GM23338 (cell line): ENCODE results near the gene SIGLEC12. TPM values are rescaled to one million over a fixed set of nuclear protein-coding genes. Genes with fewer than 3 reads are reported as not detected.

Source experiments
- ATAC-seq: fragments of 200-7000 bp; cut with Tn5 transposase; 3 replicates; pipeline ENCODE4 v1.9.1; 2020
- DNase-seq: peaks from one replicate; pipeline ENCODE4 v3.0.0-alpha.2; 2015; ENCODE audit warnings: low spot score
- H2AFZ ChIP-seq: fragments of 200-600 bp; sonication (generic); 2 replicates; pipeline ENCODE4 v1.8.0; 2016; ENCODE audit warnings: antibody characterized with exemption, mild to moderate bottlenecking, moderate library complexity
- H3F3A ChIP-seq: fragments of 200-600 bp; sonication (generic); replicated peaks from 2 replicates; pipeline ENCODE4 v1.8.0; 2017; ENCODE audit warnings: antibody characterized with exemption, mixed run types, low read depth
- H3K27ac ChIP-seq: fragments of 200-600 bp; sonication (generic); 2 replicates; pipeline ENCODE4 v1.6.1; 2016; ENCODE audit warnings: low read depth
- H3K27me3 ChIP-seq: fragments of 200-600 bp; sonication (generic); 2 replicates; pipeline ENCODE4 v1.8.0; 2016; ENCODE audit warnings: mild to moderate bottlenecking, mixed run types, moderate library complexity; ENCODE audit not compliant: insufficient read depth
- H3K36me3 ChIP-seq: fragments of 200-600 bp; sonication (generic); 2 replicates; pipeline ENCODE4 v1.8.0; 2016; ENCODE audit warnings: mild to moderate bottlenecking; ENCODE audit not compliant: insufficient read depth
- H3K4me1 ChIP-seq: fragments of 200-600 bp; sonication (generic); 2 replicates; pipeline ENCODE4 v1.8.0; 2016; ENCODE audit warnings: mild to moderate bottlenecking, moderate library complexity; ENCODE audit not compliant: insufficient read depth
- H3K4me2 ChIP-seq: fragments of 200-600 bp; sonication (generic); 2 replicates; pipeline ENCODE4 v1.7.1; 2017; ENCODE audit warnings: mixed run types
- H3K4me3 ChIP-seq: fragments of 200-600 bp; sonication (generic); 2 replicates; pipeline ENCODE4 v1.6.1; 2016; ENCODE audit warnings: mixed run types
- H3K79me2 ChIP-seq: fragments of 200-600 bp; sonication (generic); replicated peaks from 2 replicates; pipeline ENCODE4 v1.8.0; 2017; ENCODE audit warnings: mild to moderate bottlenecking; ENCODE audit not compliant: insufficient read depth
- H3K9me2 ChIP-seq: fragments of 200-600 bp; sonication (generic); 2 replicates; pipeline ENCODE4 v1.8.0; 2017; ENCODE audit not compliant: insufficient read depth
- H4K20me1 ChIP-seq: fragments of 200-600 bp; sonication (generic); replicated peaks from 2 replicates; pipeline ENCODE4 v1.8.0; 2017; ENCODE audit warnings: mild to moderate bottlenecking; ENCODE audit not compliant: insufficient read depth
- H3K27ac Mint-ChIP-seq: 2 replicates; pipeline ENCODE4 v1.8.0; 2020; ENCODE audit warnings: inconsistent platforms, mild to moderate bottlenecking, moderate library complexity, mixed read lengths
- H3K27me3 Mint-ChIP-seq: 3 replicates; pipeline ENCODE4 v1.8.0; 2022; ENCODE audit warnings: low read depth, mild to moderate bottlenecking, moderate library complexity, mixed read lengths, inconsistent platforms; ENCODE audit not compliant: insufficient read depth, poor library complexity
- H3K36me3 Mint-ChIP-seq: 3 replicates; pipeline ENCODE4 v1.8.0; 2021; ENCODE audit warnings: low read depth, mild to moderate bottlenecking, inconsistent platforms, moderate library complexity, mixed read lengths
- H3K4me1 Mint-ChIP-seq: 3 replicates; pipeline ENCODE4 v1.8.0; 2020; ENCODE audit warnings: mild to moderate bottlenecking, inconsistent platforms, mixed read lengths
- H3K4me3 Mint-ChIP-seq: 3 replicates; pipeline ENCODE4 v1.8.0; 2021; ENCODE audit warnings: moderate library complexity, mild to moderate bottlenecking, inconsistent platforms, mixed read lengths
- H3K9me3 Mint-ChIP-seq: 3 replicates; pipeline ENCODE4 v1.8.0; 2020; ENCODE audit warnings: moderate library complexity, mild to moderate bottlenecking, inconsistent platforms, mixed read lengths
- CREB1 ChIP-seq: fragments of 250-450 bp; sonication (Bioruptor Pico); IDR thresholded peaks from 2 replicates; pipeline ENCODE4 v1.5.0; 2020; ENCODE audit warnings: low read depth, mild to moderate bottlenecking, moderate library complexity
- CTCF ChIP-seq, 2 experiments: fragments of 200-600 bp in 1 of 2; sonication (generic) in 1 of 2; conservative IDR thresholded peaks; 2 replicates each; pipeline versions ENCODE4 v1.5.1 to v1.6.1; 2016 to 2017; ENCODE audit warnings: antibody characterized with exemption in 2 of 2, low read depth in 2 of 2, mild to moderate bottlenecking in 2 of 2, moderate library complexity in 1 of 2
- EZH2phosphoT487 ChIP-seq: fragments of 200-600 bp; sonication (generic); IDR thresholded peaks from one replicate; pipeline ENCODE4 v1.8.1; 2018; ENCODE audit warnings: antibody characterized with exemption; ENCODE audit not compliant: unreplicated experiment
- JUNB ChIP-seq: IDR thresholded peaks from one replicate; pipeline ENCODE4 v1.6.1; 2016; ENCODE audit warnings: antibody characterized with exemption; ENCODE audit not compliant: unreplicated experiment
- NANOG ChIP-seq: IDR thresholded peaks from 2 replicates; pipeline ENCODE4 v1.6.1; 2016; ENCODE audit warnings: antibody characterized with exemption, borderline replicate concordance
- POLR2AphosphoS5 ChIP-seq: IDR thresholded peaks from 2 replicates; pipeline ENCODE4 v1.6.1; 2016; ENCODE audit warnings: antibody characterized with exemption, low read depth
- STAT1 ChIP-seq: IDR thresholded peaks from one replicate; pipeline ENCODE4 v1.6.1; 2016; ENCODE audit warnings: antibody characterized with exemption; ENCODE audit not compliant: unreplicated experiment
- ZNF114 ChIP-seq: fragments of 250-450 bp; sonication (Bioruptor Pico); IDR thresholded peaks from 2 replicates; pipeline ENCODE4 v1.5.0; 2020; ENCODE audit warnings: mild to moderate bottlenecking, moderate library complexity
- ZNF331 ChIP-seq: fragments of 250-450 bp; sonication (Bioruptor Pico); IDR thresholded peaks from 2 replicates; pipeline ENCODE4 v1.5.0; 2020; ENCODE audit warnings: low read depth, mild to moderate bottlenecking, moderate library complexity
- ZNF462 ChIP-seq: fragments of 250-450 bp; sonication (Bioruptor Pico); IDR thresholded peaks from 2 replicates; pipeline ENCODE4 v1.5.0; 2020; ENCODE audit warnings: mild to moderate bottlenecking, moderate library complexity
- polyA plus RNA-seq: library from polyadenylated mRNA; unstranded; fragments of >200 nt; fragmentation: Nextera tagmentation; extraction: Ambion mirVana; gene quantifications from 2 replicates; pipeline ENCODE4 v1.2.1, GENCODE V29; 2016
- total RNA-seq: library from RNA; depleted of rRNA; stranded (reverse); fragments of >200 nt; shearing (Covaris generic); gene quantifications from 2 replicates; pipeline ENCODE4 v1.2.3, GENCODE V29; 2014
- TF ChIP-seq, protein P1 (sequence below): IDR thresholded peaks from one replicate; pipeline ENCODE4 v1.6.1; 2018; ENCODE audit warnings: antibody characterized with exemption; ENCODE audit not compliant: unreplicated experiment

SIGLEC12 gene
- total and polyA plus RNA-seq, 2 experiments from 2014 or later = not detected

DNA sequence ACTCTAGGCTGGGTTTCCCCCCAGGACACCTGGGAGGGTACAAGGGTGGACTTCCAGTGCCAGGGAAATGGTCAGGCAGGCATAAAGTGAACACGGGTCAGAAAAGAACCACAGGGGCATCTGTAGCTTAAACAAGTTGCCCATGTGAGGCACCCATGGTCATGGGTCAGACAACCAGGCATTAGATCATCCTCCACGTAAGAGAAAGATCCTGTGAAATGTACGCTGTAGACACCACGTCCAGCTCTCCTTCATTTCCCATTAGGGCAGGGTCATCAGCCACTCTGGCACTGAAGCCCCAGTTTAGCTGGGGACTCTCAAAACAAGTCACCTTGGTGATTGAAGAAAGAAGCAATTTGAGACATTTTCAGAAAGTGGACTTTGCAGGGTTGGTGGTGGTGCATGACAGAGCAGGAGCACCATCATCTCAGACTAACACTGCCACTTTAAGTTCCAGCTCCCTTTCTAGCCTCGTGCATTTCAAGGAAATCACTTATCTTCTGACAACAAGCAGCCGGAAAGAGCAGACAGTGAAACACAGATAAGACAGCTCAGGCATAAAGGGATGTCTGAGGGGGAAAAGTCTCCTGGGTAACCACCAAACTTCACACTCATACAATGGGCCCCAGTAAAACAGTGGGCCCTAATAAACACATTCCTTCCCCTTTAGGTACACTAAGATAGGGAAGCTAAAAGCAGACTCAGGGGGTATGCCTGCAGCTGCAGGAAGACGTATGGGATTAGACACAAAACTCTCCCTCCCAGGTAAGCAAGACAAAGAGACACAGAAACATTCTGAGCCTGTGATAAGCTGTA, 46.0 kb upstream of the SIGLEC12 start:
- Histone ChIP-seq H3K27ac (no peak overlapping the region), H3K4me3 (no peak overlapping the region), H4K20me1 (no peaks in the 10 kb centered on the region), H3K4me1 (peaks cover 3% of the 10 kb centered on the region; the same call in 1 of the 2 replicates), H3K36me3 (no peaks in the 10 kb centered on the region), H3K9me2 (no peaks in the 10 kb centered on the region), H3K27me3 (no peaks in the 10 kb centered on the region), H3F3A (no peaks in the 10 kb centered on the region), H3K79me2 (no peaks in the 10 kb centered on the region), H2AFZ (no peak overlapping the region), H3K4me2 (no peak overlapping the region)
- TF ChIP-seq ZNF114 (CRISPR knock-in tag) = no peak
- no peak for TF ChIP-seq EZH2phosphoT487
- no peak for TF ChIP-seq POLR2AphosphoS5
- no peak for TF ChIP-seq STAT1
- no peak for TF ChIP-seq JUNB
- no peak for TF ChIP-seq CREB1 (CRISPR knock-in tag)
- TF ChIP-seq, protein P1, sequence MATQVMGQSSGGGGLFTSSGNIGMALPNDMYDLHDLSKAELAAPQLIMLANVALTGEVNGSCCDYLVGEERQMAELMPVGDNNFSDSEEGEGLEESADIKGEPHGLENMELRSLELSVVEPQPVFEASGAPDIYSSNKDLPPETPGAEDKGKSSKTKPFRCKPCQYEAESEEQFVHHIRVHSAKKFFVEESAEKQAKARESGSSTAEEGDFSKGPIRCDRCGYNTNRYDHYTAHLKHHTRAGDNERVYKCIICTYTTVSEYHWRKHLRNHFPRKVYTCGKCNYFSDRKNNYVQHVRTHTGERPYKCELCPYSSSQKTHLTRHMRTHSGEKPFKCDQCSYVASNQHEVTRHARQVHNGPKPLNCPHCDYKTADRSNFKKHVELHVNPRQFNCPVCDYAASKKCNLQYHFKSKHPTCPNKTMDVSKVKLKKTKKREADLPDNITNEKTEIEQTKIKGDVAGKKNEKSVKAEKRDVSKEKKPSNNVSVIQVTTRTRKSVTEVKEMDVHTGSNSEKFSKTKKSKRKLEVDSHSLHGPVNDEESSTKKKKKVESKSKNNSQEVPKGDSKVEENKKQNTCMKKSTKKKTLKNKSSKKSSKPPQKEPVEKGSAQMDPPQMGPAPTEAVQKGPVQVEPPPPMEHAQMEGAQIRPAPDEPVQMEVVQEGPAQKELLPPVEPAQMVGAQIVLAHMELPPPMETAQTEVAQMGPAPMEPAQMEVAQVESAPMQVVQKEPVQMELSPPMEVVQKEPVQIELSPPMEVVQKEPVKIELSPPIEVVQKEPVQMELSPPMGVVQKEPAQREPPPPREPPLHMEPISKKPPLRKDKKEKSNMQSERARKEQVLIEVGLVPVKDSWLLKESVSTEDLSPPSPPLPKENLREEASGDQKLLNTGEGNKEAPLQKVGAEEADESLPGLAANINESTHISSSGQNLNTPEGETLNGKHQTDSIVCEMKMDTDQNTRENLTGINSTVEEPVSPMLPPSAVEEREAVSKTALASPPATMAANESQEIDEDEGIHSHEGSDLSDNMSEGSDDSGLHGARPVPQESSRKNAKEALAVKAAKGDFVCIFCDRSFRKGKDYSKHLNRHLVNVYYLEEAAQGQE = no peak
- no peak for TF ChIP-seq CTCF (conservative IDR thresholded peaks at IDR 0.05; ENCODE audit: low read depth in 2 of 2)
- TF ChIP-seq ZNF331 (CRISPR knock-in tag) = no peak
- TF ChIP-seq ZNF462 (CRISPR knock-in tag) = no peak
- no peak for TF ChIP-seq NANOG
- peaks cover 18% of the 10 kb centered on the region for H3K36me3 Mint-ChIP-seq
- ATAC-seq (no peak), DNase-seq (no peak)
- peaks cover 6% of the 10 kb centered on the region; the same call in 1 of the 3 replicates for H3K4me1 Mint-ChIP-seq
- H3K27ac Mint-ChIP-seq = no peak overlapping the region
- no peak overlapping the region for H3K4me3 Mint-ChIP-seq
- H3K9me3 Mint-ChIP-seq = peaks cover 86% of the 10 kb centered on the region
- H3K27me3 Mint-ChIP-seq = peaks cover 13% of the 10 kb centered on the region
